IPS DF 19.7 (cell line): ENCODE results near the gene KCTD15.
"Not testable (repeated sequence)": the region's sequence is repeated elsewhere in the genome, so short reads cannot be mapped to it uniquely, and the experiment has no call there.

Experiments
- DNase-seq: peaks from one replicate; pipeline ENCODE4 v3.0.0-alpha.2; 2013; ENCODE audit warnings: low read depth, low spot score

The KCTD15 gene

GRCh38 chr19:33813391-33814101, 16.9 kb downstream of the KCTD15 start:
- DNase-seq, result no peak

- no peak for DNase-seq
Observed at GRCh38 chr19:33814181-33815165, 17.8 kb downstream of the KCTD15 start.

- no peak for DNase-seq
Observed at GRCh38 chr19:33815380-33816340, 19.0 kb downstream of the KCTD15 start.

GRCh38 chr19:33818411-33818810, 21.7 kb downstream of the KCTD15 start:
- no peak for DNase-seq

GRCh38 chr19:33819078-33819477, 22.4 kb downstream of the KCTD15 start:
- DNase-seq, result not testable (repeated sequence)

- DNase-seq, result no peak
Observed at GRCh38 chr19:33819506-33819879, 22.8 kb downstream of the KCTD15 start.

GRCh38 chr19:33819880-33820781, 23.5 kb downstream of the KCTD15 start:
- no peak for DNase-seq

- no peak for DNase-seq
Observed at GRCh38 chr19:33821871-33822270, 25.2 kb downstream of the KCTD15 start.

- DNase-seq, result no peak
Observed at GRCh38 chr19:33823341-33823740, 26.7 kb downstream of the KCTD15 start.

- no peak for DNase-seq
Observed at GRCh38 chr19:33825556-33825955, 28.9 kb downstream of the KCTD15 start.

GRCh38 chr19:33826521-33826920, 29.9 kb downstream of the KCTD15 start:
- DNase-seq, result no peak

GRCh38 chr19:33828266-33829075, 31.8 kb downstream of the KCTD15 start:
- no peak for DNase-seq

GRCh38 chr19:33830264-33830663, 33.6 kb downstream of the KCTD15 start:
- DNase-seq, result no peak

GRCh38 chr19:33831825-33832224, 35.2 kb downstream of the KCTD15 start:
- DNase-seq, result no peak

GRCh38 chr19:33832633-33833032, 36.0 kb downstream of the KCTD15 start:
- no peak for DNase-seq

- DNase-seq, result no peak
Observed at GRCh38 chr19:33840382-33840781, 43.7 kb downstream of the KCTD15 start.

- no peak for DNase-seq
Observed at GRCh38 chr19:33840783-33841182, 44.1 kb downstream of the KCTD15 start.

- no peak for DNase-seq
Observed at GRCh38 chr19:33841685-33842084, 45.0 kb downstream of the KCTD15 start.

GRCh38 chr19:33844478-33844877, 47.8 kb downstream of the KCTD15 start:
- DNase-seq, result no peak

GRCh38 chr19:33845498-33845897, 48.8 kb downstream of the KCTD15 start:
- no peak for DNase-seq
